Type B pancreatic cell (in vitro differentiated cells): ENCODE measurements around the gene NOA1. TPM values are rescaled to one million over a fixed set of nuclear protein-coding genes. Genes with fewer than 3 reads are reported as not detected.

Experiments
- DNase-seq: peaks from one replicate; pipeline ENCODE4 v3.0.0; 2021; ENCODE audit warnings: mixed read lengths; ENCODE audit not compliant: unreplicated experiment; ENCODE audit errors: extremely low spot score
- H3K27ac Mint-ChIP-seq: 2 replicates; pipeline ENCODE4 v1.8.0; 2021; ENCODE audit warnings: mild to moderate bottlenecking, mixed read lengths
- H3K27me3 Mint-ChIP-seq: 2 replicates; pipeline ENCODE4 v1.8.0; 2021; ENCODE audit warnings: mixed read lengths
- H3K36me3 Mint-ChIP-seq: 2 replicates; pipeline ENCODE4 v1.8.0; 2021; ENCODE audit warnings: mixed read lengths
- H3K4me1 Mint-ChIP-seq: one replicate; pipeline ENCODE4 v1.8.0; 2021; ENCODE audit warnings: mixed read lengths; ENCODE audit not compliant: unreplicated experiment
- H3K4me3 Mint-ChIP-seq: 2 replicates; pipeline ENCODE4 v1.8.0; 2021; ENCODE audit warnings: mild to moderate bottlenecking, mixed read lengths
- H3K9me3 Mint-ChIP-seq: 2 replicates; pipeline ENCODE4 v1.8.0; 2021; ENCODE audit warnings: mixed read lengths
- CTCF ChIP-seq: fragments of 200-600 bp; sonication (generic); conservative IDR thresholded peaks from 2 replicates; pipeline ENCODE4 v1.5.0; 2021; ENCODE audit warnings: antibody characterized with exemption, mild to moderate bottlenecking
- long read RNA-seq: library from polyadenylated mRNA; unstranded; transcript quantifications from one replicate; pipeline ENCODE4 v2.0.0, GENCODE V29; 2020
- total RNA-seq: library from RNA; stranded (reverse); gene quantifications from 2 replicates; pipeline ENCODE4 v1.2.1, GENCODE V29; 2021; ENCODE audit warnings: low replicate concordance

Gene NOA1
- total RNA-seq, result 21.1 and 23.2 TPM in 2 replicates
- long read RNA-seq, transcript NOA1-201 (7 exons, 3,415 nt), result major isoform, 35 of 36 reads
- long read RNA-seq, partial matches to known transcripts, result 0 of 36 reads
- long read RNA-seq, other reads (novel, unspliced or antisense), result 1 of 36 reads

GRCh38 chr4:56977321-56978012 is at the start of gene NOA1:
Gene NOA1 (minus strand): TSS chr4:56977606. CDS start chr4:56977585, 21 bp downstream.
- no peak for TF ChIP-seq CTCF
- Mint-ChIP-seq H3K27me3 (no peaks in the 10 kb centered on the region), H3K27ac (peak within 1 kb of the TSS; percentile 99), H3K4me3 (peak within 1 kb of the TSS; percentile 100), H3K36me3 (peaks cover 24% of the 10 kb centered on the region), H3K4me1 (peaks cover 28% of the 10 kb centered on the region), H3K9me3 (peaks cover 5% of the 10 kb centered on the region)
- peak; percentile 99 for DNase-seq

GRCh38 chr4:57023104-57023503 is 45.7 kb upstream of the NOA1 start:
- no peaks in the 10 kb centered on the region for H3K27me3 Mint-ChIP-seq
- peaks cover 51% of the 10 kb centered on the region for H3K36me3 Mint-ChIP-seq
- H3K4me3 Mint-ChIP-seq, result no peak overlapping the region
- H3K4me1 Mint-ChIP-seq, result no peaks in the 10 kb centered on the region
- DNase-seq, result no peak
- TF ChIP-seq CTCF, result no peak
- no peaks in the 10 kb centered on the region for H3K9me3 Mint-ChIP-seq
- H3K27ac Mint-ChIP-seq, result no peak overlapping the region

GRCh38 chr4:57020467-57021101 is 43.2 kb upstream of the NOA1 start:
- H3K27me3 Mint-ChIP-seq, result no peaks in the 10 kb centered on the region
- H3K27ac Mint-ChIP-seq, result peak overlapping the region; percentile 25
- TF ChIP-seq CTCF, result no peak
- DNase-seq, result no peak
- no peaks in the 10 kb centered on the region for H3K9me3 Mint-ChIP-seq
- H3K36me3 Mint-ChIP-seq, result peaks cover 56% of the 10 kb centered on the region
- no peak overlapping the region for H3K4me3 Mint-ChIP-seq
- H3K4me1 Mint-ChIP-seq, result no peaks in the 10 kb centered on the region

- DNase-seq, result no peak
- H3K4me1 Mint-ChIP-seq, result no peaks in the 10 kb centered on the region
- TF ChIP-seq CTCF, result no peak
- peaks cover 55% of the 10 kb centered on the region for H3K36me3 Mint-ChIP-seq
- H3K27me3 Mint-ChIP-seq, result no peaks in the 10 kb centered on the region
- no peak overlapping the region for H3K4me3 Mint-ChIP-seq
- H3K9me3 Mint-ChIP-seq, result no peaks in the 10 kb centered on the region
- H3K27ac Mint-ChIP-seq, result no peak overlapping the region
These were observed 41.6 kb upstream of the NOA1 start for GRCh38 chr4:57018980-57019379.

GRCh38 chr4:57013543-57014120 is 36.2 kb upstream of the NOA1 start:
- H3K4me3 Mint-ChIP-seq, result no peak overlapping the region
- H3K4me1 Mint-ChIP-seq, result no peaks in the 10 kb centered on the region
- H3K36me3 Mint-ChIP-seq, result peaks cover 43% of the 10 kb centered on the region
- DNase-seq, result no peak
- no peaks in the 10 kb centered on the region for H3K9me3 Mint-ChIP-seq
- no peak overlapping the region for H3K27ac Mint-ChIP-seq
- no peak for TF ChIP-seq CTCF
- no peaks in the 10 kb centered on the region for H3K27me3 Mint-ChIP-seq
